Measurements from ENCODE around the gene GINS2. TPM values are rescaled to one million over a fixed set of nuclear protein-coding genes. Genes with fewer than 3 reads are reported as not detected.

The GINS2 gene
- polyA plus RNA-seq, 6 donors from 2014 or later: 0.54 to 2.0 (median 1.3) TPM; not detected in 1

DNA sequence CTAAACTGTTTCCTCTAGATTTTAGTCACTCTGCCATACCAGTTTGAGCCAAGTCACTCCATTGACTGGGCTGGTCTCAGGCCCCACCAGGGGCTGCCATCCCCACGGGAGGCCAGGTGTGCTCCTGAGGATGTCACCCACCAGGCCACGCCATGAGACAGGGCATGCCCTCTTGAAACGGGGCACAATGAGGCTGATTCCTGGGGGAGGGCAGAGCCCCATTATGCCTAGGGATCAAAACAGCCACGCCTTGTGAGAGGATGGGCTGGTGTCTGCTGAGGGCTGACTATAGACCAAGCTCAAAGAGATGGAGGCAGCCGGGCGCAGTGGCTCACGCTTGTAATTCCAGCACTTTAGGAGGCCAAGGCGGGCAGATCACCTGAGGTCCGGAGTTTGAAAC lies 21.5 kb downstream of the GINS2 start:
- DNase-seq (no peak), ATAC-seq (ENCODE audit: low read depth in 2 of 2) (no peak)
- peaks cover 0 to 7% (median 0%) of the 10 kb centered on the region in 3 donors for H3K4me1 Mint-ChIP-seq
- H3K36me3 Mint-ChIP-seq: peaks cover 8 to 28% of the 10 kb centered on the region in 2 donors
- H3K27ac Mint-ChIP-seq: peak overlapping the region in 1 of 6 donors; percentile 66
- H3K4me3 Mint-ChIP-seq: no peak overlapping the region
- no peaks in the 10 kb centered on the region for H3K9me3 Mint-ChIP-seq
- H3K27me3 Mint-ChIP-seq: no peaks in the 10 kb centered on the region

DNA sequence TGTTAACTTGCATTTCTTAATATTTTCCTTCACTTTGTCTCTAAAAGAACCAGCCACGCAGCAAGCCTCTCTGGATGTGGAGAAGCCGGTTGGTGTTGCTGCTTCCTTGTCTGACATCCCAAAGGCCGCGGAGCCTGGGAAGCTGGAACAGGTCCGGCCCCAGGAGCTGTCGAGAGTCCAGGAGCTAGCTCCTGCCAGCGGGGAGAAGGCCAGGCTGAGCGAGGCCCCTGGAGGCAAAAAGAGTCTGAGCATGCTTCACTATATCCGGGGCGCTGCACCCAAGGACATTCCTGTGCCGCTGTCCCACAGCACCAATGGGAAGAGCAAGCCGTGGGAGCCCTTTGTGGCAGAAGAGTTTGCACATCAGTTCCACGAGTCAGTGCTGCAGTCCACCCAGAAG lies 22.8 kb downstream of the GINS2 start:
- H3K36me3 Mint-ChIP-seq: peaks cover 8 to 28% of the 10 kb centered on the region in 2 donors
- H3K27ac Mint-ChIP-seq: no peak overlapping the region
- DNase-seq (no peak), ATAC-seq (ENCODE audit: low read depth in 2 of 2) (no peak)
- no peak overlapping the region for H3K4me3 Mint-ChIP-seq
- H3K4me1 Mint-ChIP-seq: peaks cover 0 to 7% (median 0%) of the 10 kb centered on the region in 3 donors
- no peaks in the 10 kb centered on the region for H3K9me3 Mint-ChIP-seq
- H3K27me3 Mint-ChIP-seq: no peaks in the 10 kb centered on the region

DNA sequence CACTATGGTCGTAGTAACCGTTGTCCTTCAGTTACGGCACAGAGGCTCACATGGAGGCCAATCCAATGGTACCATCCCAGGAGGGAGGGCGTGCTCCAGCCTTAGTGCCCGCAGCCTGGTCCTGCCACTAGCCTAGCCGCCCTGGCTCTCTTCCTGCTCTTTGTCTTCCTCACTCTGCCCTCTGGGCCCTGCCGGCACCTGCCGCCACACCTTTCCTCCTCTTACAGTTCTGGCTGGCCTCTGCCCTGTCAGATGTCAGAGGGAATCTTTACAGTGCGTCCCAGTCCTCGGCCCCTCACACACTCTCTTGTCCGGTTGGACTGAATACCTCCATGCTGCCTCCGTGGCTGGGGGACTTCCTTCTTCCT lies 23.4 kb downstream of the GINS2 start:
- Mint-ChIP-seq H3K36me3 (peaks cover 8 to 28% of the 10 kb centered on the region in 2 donors), H3K27ac (no peak overlapping the region), H3K4me1 (peaks cover 0 to 7% (median 0%) of the 10 kb centered on the region in 3 donors), H3K27me3 (no peaks in the 10 kb centered on the region), H3K9me3 (no peaks in the 10 kb centered on the region), H3K4me3 (no peak overlapping the region)
- ATAC-seq (ENCODE audit: low read depth in 2 of 2) (no peak), DNase-seq (no peak)

DNA sequence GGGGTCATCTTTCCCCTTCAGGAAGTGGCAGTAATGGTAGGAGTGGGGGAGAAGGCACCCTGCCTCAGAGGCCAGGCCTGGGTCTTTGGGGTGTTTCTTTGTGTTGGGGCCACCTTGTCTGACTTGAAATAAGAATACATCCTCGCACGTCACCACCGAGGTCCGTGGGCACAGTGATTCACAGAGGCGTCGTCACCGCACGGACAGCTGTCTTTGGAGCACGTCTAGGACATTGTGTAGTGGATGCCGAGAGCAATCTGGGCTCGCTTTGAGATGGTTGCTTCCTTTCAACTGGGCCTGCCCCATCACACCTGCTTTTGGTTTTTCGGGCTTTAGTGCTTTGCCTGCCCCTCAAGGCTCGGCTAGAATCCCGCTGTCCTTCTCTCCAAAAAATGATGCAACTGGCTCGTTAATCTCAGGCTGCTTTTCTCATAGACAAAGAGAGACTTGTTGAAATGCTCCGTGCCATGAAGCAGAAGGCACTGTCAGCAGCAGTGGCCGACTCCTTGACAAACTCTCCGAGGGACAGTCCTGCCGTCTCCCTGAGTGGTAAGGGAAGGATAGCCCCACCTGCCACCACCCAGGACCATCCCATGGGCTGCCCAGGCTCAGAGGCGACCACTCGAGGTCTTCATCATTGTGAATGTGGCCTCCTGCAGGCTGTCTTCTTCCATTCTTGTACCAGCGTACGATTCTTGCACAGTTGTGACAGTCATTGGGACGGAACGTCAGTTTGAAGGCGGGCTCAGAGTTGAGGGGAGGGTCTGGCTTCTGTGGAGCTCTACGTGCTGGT lies 24.0 kb downstream of the GINS2 start:
- ATAC-seq (ENCODE audit: low read depth in 2 of 2) (no peak), DNase-seq (no peak)
- no peak overlapping the region for H3K27ac Mint-ChIP-seq
- H3K4me3 Mint-ChIP-seq: no peak overlapping the region
- no peaks in the 10 kb centered on the region for H3K27me3 Mint-ChIP-seq
- H3K4me1 Mint-ChIP-seq: peaks cover under 1 to 9% (median 4%) of the 10 kb centered on the region in 3 donors
- peaks cover 8 to 24% of the 10 kb centered on the region in 2 donors for H3K36me3 Mint-ChIP-seq
- no peaks in the 10 kb centered on the region for H3K9me3 Mint-ChIP-seq

DNA sequence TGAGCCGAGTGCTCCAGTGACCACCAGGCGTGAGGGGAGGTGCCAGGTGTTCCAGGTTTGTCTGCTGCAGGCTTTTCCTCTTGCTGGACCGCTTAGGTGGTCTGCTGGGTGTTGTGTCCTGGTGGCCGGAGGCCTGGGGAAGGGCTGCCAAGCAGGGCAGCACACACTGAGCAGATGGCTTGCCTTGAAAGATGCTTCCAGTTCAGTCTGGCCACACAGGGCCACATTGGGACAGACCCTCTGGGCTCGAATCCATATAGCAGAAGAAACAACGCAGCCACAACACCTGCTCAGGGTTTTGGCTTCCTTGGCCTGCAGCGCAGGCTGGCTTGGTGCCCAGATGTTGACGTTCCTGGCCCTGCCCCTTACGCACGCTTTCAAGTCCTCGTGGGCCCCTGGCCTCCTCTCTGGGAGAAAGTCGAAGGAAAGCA lies 24.8 kb downstream of the GINS2 start:
- H3K4me1 Mint-ChIP-seq: peaks cover 4 to 11% (median 10%) of the 10 kb centered on the region in 3 donors
- H3K27ac Mint-ChIP-seq: peak overlapping the region in 2 of 6 donors; percentile 7 to 47
- DNase-seq: no peak
- no peaks in the 10 kb centered on the region for H3K27me3 Mint-ChIP-seq
- H3K9me3 Mint-ChIP-seq: no peaks in the 10 kb centered on the region
- no peak overlapping the region for H3K4me3 Mint-ChIP-seq
- peaks cover 8 to 17% of the 10 kb centered on the region in 2 donors for H3K36me3 Mint-ChIP-seq
- ATAC-seq (ENCODE audit: low read depth in 2 of 2): no peak

DNA sequence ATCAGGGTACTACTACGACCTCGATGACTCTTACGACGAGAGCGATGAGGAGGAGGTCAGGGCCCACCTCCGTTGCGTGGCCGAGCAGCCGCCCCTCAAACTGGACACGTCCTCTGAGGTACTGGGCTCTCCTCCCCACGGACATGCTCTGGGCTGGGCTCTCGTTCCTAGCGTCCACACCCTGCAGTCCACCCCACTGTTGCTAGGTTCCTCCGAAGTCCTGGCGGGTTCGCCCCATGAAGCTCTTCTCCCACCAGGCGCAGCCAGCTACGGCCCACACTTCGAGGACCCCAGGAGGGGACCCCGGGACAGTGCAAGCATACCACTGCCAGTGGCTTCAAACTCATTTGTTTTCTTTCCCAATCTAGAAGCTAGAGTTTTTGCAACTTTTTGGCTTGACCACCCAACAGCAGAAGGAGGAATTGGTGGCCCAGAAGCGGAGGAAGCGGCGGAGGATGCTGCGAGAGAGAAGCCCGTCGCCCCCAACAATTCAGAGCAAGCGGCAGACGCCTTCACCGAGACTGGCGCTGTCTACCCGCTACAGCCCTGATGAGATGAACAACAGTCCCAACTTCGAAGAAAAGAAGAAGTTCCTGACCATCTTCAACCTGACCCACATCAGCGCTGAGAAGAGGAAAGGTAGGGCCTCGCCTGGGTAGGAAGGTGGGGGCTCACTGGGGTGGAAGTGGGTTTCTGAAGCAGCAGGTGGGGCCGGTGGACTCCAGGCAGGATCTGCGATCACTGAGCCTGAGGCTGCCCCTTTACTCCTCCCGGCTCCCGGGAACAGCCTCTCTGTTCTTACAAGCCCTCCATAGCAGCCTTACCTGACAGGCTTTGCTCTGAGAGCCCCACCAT lies 25.6 kb downstream of the GINS2 start:
- Mint-ChIP-seq H3K27me3 (no peaks in the 10 kb centered on the region), H3K4me3 (peak overlapping the region in 1 of 8 donors; percentile 52), H3K36me3 (peaks cover 8 to 17% of the 10 kb centered on the region in 2 donors), H3K4me1 (peaks cover 4 to 11% (median 10%) of the 10 kb centered on the region in 3 donors), H3K27ac (peak overlapping the region in 1 of 6 donors; percentile 7), H3K9me3 (no peaks in the 10 kb centered on the region)
- DNase-seq (no peak), ATAC-seq (ENCODE audit: low read depth in 2 of 2) (no peak)

DNA sequence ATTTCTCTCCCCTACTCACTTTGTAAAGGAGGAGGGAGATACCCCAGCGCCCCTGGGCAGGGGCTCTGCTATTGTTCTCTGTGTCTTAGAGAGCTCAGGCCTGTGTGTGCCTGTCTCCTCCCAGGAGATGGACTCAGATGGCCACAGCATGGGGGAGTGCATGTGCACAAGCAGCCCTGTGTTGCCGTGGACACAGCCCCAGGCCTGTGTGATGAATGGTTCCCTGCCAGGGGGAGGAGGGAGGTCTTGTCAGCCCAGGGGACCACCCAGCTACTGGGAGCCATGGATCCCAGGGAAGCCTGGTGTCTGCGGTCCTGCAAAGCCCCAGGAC lies 26.3 kb downstream of the GINS2 start:
- Mint-ChIP-seq H3K4me3 (no peak overlapping the region), H3K4me1 (peaks cover 4 to 11% (median 10%) of the 10 kb centered on the region in 3 donors), H3K9me3 (no peaks in the 10 kb centered on the region), H3K36me3 (peaks cover 8 to 22% of the 10 kb centered on the region in 2 donors), H3K27ac (peak overlapping the region in 1 of 6 donors; percentile 12), H3K27me3 (no peaks in the 10 kb centered on the region)
- no peak for DNase-seq
- no peak for ATAC-seq (ENCODE audit: low read depth in 2 of 2)

DNA sequence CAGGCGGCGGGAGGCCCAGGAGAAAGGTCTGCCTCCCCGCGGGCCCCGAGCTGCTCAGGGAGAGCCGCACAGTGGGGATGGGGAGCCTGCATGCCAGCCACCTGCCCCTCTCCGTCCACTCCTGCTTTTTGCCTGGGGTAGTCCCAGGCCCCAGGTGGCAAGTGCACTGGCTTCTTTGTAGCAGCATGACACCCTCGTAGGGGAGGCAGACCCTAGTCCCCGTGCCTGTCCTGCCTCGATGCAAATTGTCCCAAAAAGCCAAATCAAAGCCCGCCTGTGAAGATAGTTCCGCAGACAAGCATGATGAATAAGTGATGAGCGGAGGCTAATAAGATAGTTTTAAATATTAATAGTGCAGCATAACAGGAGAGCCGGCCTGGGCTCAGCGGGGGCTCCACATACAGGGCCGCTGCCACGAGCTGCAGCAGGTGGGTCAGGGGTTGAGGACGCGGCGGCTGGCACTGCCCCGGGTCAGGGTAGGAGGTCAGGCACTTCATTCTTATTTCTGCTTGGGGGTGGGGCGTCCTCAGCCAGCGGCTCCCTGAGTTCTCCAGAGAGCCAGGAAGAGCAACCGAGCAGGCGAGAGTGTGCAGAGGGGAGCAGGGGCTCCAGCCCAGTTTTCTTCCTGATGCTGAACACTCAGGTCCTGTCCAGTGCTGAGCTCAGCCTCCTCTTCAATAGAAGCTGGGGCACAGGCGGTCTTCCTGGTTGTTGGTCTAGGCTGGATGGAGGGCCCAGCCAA lies 26.8 kb downstream of the GINS2 start:
- peak overlapping the region in 1 of 6 donors; percentile 12 for H3K27ac Mint-ChIP-seq
- H3K36me3 Mint-ChIP-seq: peaks cover 8 to 25% of the 10 kb centered on the region in 2 donors
- ATAC-seq (ENCODE audit: low read depth in 2 of 2): no peak
- peaks cover 4 to 11% (median 10%) of the 10 kb centered on the region in 3 donors for H3K4me1 Mint-ChIP-seq
- no peaks in the 10 kb centered on the region for H3K27me3 Mint-ChIP-seq
- no peaks in the 10 kb centered on the region for H3K9me3 Mint-ChIP-seq
- no peak for DNase-seq
- no peak overlapping the region for H3K4me3 Mint-ChIP-seq

DNA sequence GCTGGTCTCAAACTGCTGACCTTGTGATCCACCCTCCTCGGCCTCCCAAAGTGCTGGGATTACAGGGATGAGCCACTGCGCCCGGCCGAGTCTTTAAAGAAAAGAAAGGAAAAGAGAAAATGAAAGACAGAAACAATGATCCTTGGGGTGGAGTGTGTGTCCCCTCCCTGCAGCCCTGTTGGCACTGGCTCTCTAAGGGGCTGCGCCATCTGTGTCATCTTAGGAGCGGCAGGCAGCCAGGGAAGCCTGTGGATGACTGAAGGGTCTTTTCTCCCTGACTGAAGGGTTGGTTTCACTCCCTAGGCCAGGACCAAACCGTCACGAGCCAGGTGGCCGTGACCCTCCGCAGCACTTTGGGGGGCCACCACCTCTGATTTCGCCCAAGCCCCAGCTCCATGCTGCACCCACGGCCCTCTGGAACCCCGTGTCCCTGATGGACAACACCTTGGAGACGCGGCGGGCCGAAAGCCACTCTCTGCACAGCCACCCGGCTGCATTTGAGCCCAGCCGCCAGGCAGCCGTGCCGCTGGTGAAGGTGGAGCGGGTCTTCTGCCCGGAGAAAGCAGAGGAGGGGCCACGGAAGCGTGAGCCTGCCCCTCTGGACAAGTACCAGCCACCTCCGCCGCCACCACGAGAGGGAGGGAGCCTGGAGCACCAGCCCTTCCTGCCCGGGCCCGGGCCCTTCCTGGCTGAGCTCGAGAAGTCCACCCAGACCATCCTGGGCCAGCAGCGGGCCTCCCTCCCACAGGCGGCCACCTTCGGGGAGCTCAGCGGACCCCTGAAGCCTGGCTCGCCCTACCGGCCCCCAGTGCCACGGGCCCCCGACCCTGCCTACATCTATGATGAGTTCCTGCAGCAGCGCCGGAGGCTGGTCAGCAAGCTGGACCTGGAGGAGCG lies 27.7 kb downstream of the GINS2 start:
- peaks cover 8 to 18% of the 10 kb centered on the region in 2 donors for H3K36me3 Mint-ChIP-seq
- DNase-seq: no peak
- no peaks in the 10 kb centered on the region for H3K9me3 Mint-ChIP-seq
- no peak for ATAC-seq (ENCODE audit: low read depth in 2 of 2)
- H3K27me3 Mint-ChIP-seq: no peaks in the 10 kb centered on the region
- H3K4me1 Mint-ChIP-seq: peaks cover 4 to 10% (median 8%) of the 10 kb centered on the region in 3 donors
- peak overlapping the region in 1 of 8 donors; percentile 75 for H3K4me3 Mint-ChIP-seq
- H3K27ac Mint-ChIP-seq: peak overlapping the region in 1 of 6 donors; percentile 47

DNA sequence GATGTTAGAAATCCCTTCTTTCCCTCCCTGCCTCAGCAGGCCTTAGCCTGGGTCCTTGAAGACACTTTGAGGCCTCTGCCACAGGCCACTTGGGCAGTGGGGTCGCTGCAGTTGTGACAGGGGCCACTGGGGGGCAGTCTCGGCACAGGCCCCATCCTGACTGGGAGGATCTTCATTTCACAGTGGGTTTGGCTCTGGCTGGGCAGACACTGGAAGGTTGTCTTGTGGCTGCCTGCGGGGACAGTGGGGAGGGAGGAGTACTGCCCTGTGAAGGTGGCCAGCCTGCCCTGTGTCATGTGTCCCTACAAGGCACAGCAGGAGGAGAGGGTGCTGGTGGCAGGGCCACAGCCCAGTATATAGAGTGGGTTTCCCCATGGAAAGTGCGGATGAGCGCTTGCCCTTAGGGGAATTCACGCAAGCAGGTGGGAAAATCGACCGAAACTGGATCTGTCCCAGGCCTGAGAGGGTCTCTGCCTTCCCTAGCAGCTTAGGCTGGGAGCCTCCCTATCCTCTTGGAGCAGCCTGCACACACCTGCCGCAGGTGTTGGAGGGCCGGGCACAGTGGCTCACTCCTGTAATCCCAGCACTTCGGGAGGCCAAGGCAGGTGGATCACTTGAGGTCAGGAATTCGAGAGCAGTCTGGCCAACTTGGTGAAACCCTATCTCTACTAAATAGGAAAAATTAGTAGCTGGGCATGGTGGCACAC lies 28.8 kb downstream of the GINS2 start:
- Mint-ChIP-seq H3K4me3 (no peak overlapping the region), H3K4me1 (peaks cover 4 to 10% (median 4%) of the 10 kb centered on the region in 3 donors), H3K27me3 (no peaks in the 10 kb centered on the region), H3K27ac (peak overlapping the region in 3 of 6 donors; percentile 60 to 85 (median 80)), H3K36me3 (peaks cover 0 to 8% of the 10 kb centered on the region in 2 donors), H3K9me3 (no peaks in the 10 kb centered on the region)
- ATAC-seq (ENCODE audit: low read depth in 2 of 2) (peak; percentile 71 to 86), DNase-seq (peak; percentile 62)

DNA sequence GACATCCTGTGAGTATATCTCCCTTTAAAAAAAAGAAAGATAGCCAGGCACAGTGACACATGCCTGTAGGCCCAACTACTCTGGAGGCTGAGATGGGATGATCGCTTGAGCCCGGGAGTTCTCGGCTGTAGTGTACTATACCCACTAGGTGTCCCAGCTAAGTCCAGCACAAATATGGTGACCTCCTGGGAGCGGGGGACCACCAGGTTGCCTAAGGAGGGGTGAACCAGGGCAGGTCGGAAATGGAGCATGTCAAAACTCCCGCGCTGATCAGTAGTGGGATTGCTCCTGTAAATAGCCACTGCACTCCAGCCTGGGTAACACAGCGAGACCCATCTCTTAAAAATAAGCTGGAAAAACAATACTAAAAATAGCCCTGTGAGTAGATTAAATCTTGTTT lies 29.4 kb downstream of the GINS2 start:
- DNase-seq (no peak), ATAC-seq (ENCODE audit: low read depth in 2 of 2) (no peak)
- H3K36me3 Mint-ChIP-seq: peaks cover 0 to 8% of the 10 kb centered on the region in 2 donors
- no peaks in the 10 kb centered on the region for H3K9me3 Mint-ChIP-seq
- no peaks in the 10 kb centered on the region for H3K27me3 Mint-ChIP-seq
- peak overlapping the region in 1 of 6 donors; percentile 60 for H3K27ac Mint-ChIP-seq
- peaks cover 4 to 10% (median 4%) of the 10 kb centered on the region in 3 donors for H3K4me1 Mint-ChIP-seq
- H3K4me3 Mint-ChIP-seq: no peak overlapping the region
